HCT116 (cell line): ENCODE results near the gene SLC44A1.

Experiments
- ATF3 ChIP-seq: IDR thresholded peaks from 2 replicates; pipeline ENCODE4 v1.6.1; 2012
- CEBPB ChIP-seq: IDR thresholded peaks from 2 replicates; pipeline ENCODE4 v1.6.1; 2012; ENCODE audit warnings: low read depth
- CTCF ChIP-seq, 3 experiments: fragments of 200-600 bp in 1 of 3; sonication (generic) in 1 of 3; IDR thresholded peaks in 2 of 3; conservative IDR thresholded peaks in 1 of 3; 2 replicates each; pipeline ENCODE4 v1.5.1; 2012 to 2017; ENCODE audit warnings: low read depth in 2 of 3, low read length in 2 of 3, antibody characterized with exemption in 1 of 3, borderline replicate concordance in 1 of 3, control low read depth in 1 of 3, mild to moderate bottlenecking in 1 of 3, mixed read lengths in 1 of 3, mixed run types in 1 of 3, moderate library complexity in 1 of 3; ENCODE audit not compliant: insufficient read depth in 1 of 3
- EZH2phosphoT487 ChIP-seq: fragments of 200-600 bp; IDR thresholded peaks from 2 replicates; pipeline ENCODE4 v1.6.1; 2018; ENCODE audit warnings: antibody characterized with exemption, borderline replicate concordance
- MAX ChIP-seq: IDR thresholded peaks from 2 replicates; pipeline ENCODE4 v1.6.1; 2012
- POLR2A ChIP-seq: IDR thresholded peaks from 2 replicates; pipeline ENCODE4 v1.7.0; 2011; ENCODE audit warnings: borderline replicate concordance; ENCODE audit not compliant: insufficient read depth, insufficient read length; ENCODE audit errors: extremely low read depth
- POLR2AphosphoS5 ChIP-seq: IDR thresholded peaks from 2 replicates; pipeline ENCODE4 v1.6.1; 2011; ENCODE audit warnings: mild to moderate bottlenecking, low read depth, low read length, moderate library complexity
- SIN3A ChIP-seq: IDR thresholded peaks from 2 replicates; pipeline ENCODE4 v1.6.1; 2012; ENCODE audit warnings: low read depth
- TCF7L2 ChIP-seq: IDR thresholded peaks from 2 replicates; pipeline ENCODE4 v1.7.0; 2011; ENCODE audit warnings: borderline replicate concordance, inconsistent platforms; ENCODE audit not compliant: insufficient read depth, insufficient read length; ENCODE audit errors: extremely low read depth
- ZBTB33 ChIP-seq: IDR thresholded peaks from 2 replicates; pipeline ENCODE4 v1.6.1; 2011; ENCODE audit warnings: mild to moderate bottlenecking, low read length, moderate library complexity; ENCODE audit not compliant: insufficient replicate concordance; ENCODE audit errors: extremely low read depth
- TF ChIP-seq, protein P1 (sequence below): IDR thresholded peaks from 2 replicates; pipeline ENCODE4 v1.6.1; 2012; ENCODE audit warnings: low read depth

DNA sequence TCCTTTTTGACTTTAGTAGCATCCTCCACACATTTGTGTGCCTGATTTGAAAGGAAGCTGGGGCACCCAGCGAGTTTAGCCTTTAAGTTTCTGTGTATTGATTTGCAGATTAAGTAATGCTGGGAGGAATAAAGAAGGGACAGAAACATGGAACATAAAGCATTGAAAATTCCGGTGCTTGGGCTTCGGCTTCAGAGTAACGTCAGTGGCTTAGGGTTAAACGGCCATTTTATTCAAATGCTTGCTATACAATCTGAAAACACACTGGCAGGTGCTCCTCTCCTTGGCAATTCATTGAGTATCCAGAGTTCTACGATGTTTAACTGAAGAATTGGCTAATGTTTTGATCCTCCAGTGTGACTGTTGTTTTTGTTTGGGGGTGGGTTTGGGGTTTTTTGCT lies 145.3 kb downstream of the SLC44A1 start:
- no peak for TF ChIP-seq MAX
- TF ChIP-seq TCF7L2: no peak
- no peak for TF ChIP-seq EZH2phosphoT487
- no peak for TF ChIP-seq CTCF (IDR thresholded peaks at IDR 0.05 in 2 of 3, conservative IDR thresholded peaks at IDR 0.05 in 1 of 3; ENCODE audit: borderline replicate concordance in 1 of 3, insufficient read depth in 1 of 3, low read depth in 2 of 3, low read length in 2 of 3)
- TF ChIP-seq POLR2AphosphoS5: no peak
- TF ChIP-seq SIN3A: no peak
- TF ChIP-seq ATF3: no peak
- TF ChIP-seq CEBPB: no peak
- no peak for TF ChIP-seq POLR2A
- TF ChIP-seq, protein P1, sequence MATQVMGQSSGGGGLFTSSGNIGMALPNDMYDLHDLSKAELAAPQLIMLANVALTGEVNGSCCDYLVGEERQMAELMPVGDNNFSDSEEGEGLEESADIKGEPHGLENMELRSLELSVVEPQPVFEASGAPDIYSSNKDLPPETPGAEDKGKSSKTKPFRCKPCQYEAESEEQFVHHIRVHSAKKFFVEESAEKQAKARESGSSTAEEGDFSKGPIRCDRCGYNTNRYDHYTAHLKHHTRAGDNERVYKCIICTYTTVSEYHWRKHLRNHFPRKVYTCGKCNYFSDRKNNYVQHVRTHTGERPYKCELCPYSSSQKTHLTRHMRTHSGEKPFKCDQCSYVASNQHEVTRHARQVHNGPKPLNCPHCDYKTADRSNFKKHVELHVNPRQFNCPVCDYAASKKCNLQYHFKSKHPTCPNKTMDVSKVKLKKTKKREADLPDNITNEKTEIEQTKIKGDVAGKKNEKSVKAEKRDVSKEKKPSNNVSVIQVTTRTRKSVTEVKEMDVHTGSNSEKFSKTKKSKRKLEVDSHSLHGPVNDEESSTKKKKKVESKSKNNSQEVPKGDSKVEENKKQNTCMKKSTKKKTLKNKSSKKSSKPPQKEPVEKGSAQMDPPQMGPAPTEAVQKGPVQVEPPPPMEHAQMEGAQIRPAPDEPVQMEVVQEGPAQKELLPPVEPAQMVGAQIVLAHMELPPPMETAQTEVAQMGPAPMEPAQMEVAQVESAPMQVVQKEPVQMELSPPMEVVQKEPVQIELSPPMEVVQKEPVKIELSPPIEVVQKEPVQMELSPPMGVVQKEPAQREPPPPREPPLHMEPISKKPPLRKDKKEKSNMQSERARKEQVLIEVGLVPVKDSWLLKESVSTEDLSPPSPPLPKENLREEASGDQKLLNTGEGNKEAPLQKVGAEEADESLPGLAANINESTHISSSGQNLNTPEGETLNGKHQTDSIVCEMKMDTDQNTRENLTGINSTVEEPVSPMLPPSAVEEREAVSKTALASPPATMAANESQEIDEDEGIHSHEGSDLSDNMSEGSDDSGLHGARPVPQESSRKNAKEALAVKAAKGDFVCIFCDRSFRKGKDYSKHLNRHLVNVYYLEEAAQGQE: no peak
- TF ChIP-seq ZBTB33: no peak
